ENCODE results near the gene KCNK5. TPM values are rescaled to one million over a fixed set of nuclear protein-coding genes. Genes with fewer than 3 reads are reported as not detected.

Gene KCNK5
- total and polyA plus RNA-seq, 4 experiments from 2014 or later: 0.17 to 0.83 (median 0.79) TPM; not detected in 1

- Histone ChIP-seq H3K27me3 (ENCODE audit: insufficient read depth, low read length) (no peaks in the 10 kb centered on the region), H3K9me3 (ENCODE audit: control insufficient read depth in 1 of 2, low read length in 2 of 2) (no peaks in the 10 kb centered on the region), H3K4me1 (ENCODE audit: insufficient read depth, low read length) (peaks cover 5% of the 10 kb centered on the region), H3K27ac (ENCODE audit: low read depth, low read length) (no peak overlapping the region), H3K4me3 (ENCODE audit: low read length in 2 of 2) (no peak overlapping the region), H3K36me3 (ENCODE audit: insufficient read depth, low read length) (no peaks in the 10 kb centered on the region)
- no peak for DNase-seq
- Mint-ChIP-seq H3K9me3 (no peaks in the 10 kb centered on the region), H3K27me3 (no peaks in the 10 kb centered on the region), H3K4me3 (no peak overlapping the region), H3K27ac (no peak overlapping the region), H3K36me3 (no peaks in the 10 kb centered on the region), H3K4me1 (peaks cover 0 to 7% (median 2%) of the 10 kb centered on the region in 4 donors)
- POLR2A ChIA-PET (ENCODE audit: partially characterized antibody): no interaction called here
- CTCF ChIA-PET (ENCODE audit: partially characterized antibody): no interaction called here
- intact Hi-C loops (cut with micrococcal nuclease): no loop called here
These were observed 19.9 kb downstream of the KCNK5 start for GRCh38 chr6:39209360-39209811.

DNA sequence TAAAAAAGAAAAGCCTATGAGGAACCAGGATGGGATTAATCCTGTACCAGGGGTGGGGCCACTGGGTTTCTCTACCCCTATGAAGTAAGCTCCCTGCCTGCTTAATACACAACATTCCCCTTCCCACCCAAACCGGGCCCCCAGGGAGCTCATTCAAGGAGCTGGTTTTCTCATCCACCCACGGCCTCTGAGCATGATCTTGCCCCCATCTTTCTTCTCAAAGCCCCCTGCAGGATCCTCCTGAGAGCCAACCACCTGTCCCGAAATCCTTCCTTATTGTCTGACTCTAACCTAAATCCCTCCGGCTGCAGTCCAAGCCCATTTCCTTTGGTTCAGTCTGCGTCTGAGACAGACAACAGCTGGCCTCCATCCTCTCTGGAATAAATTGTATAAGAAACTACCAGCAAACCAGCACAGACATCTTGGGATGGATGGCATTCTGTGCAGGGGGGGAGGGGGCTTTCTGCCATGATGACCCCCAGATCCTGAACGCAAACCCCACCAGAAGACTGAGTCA lies 21.0 kb downstream of the KCNK5 start:
- no peak overlapping the region for H3K27ac ChIP-seq (ENCODE audit: low read depth, low read length)
- H3K36me3 Mint-ChIP-seq: no peaks in the 10 kb centered on the region
- no peak overlapping the region for H3K4me3 Mint-ChIP-seq
- H3K27me3 ChIP-seq (ENCODE audit: insufficient read depth, low read length): no peaks in the 10 kb centered on the region
- no peaks in the 10 kb centered on the region for H3K27me3 Mint-ChIP-seq
- no peaks in the 10 kb centered on the region for H3K9me3 Mint-ChIP-seq
- no peak overlapping the region for H3K4me3 ChIP-seq (ENCODE audit: low read length in 2 of 2)
- H3K4me1 ChIP-seq (ENCODE audit: insufficient read depth, low read length): peaks cover 5% of the 10 kb centered on the region
- ChIA-PET POLR2A (ENCODE audit: partially characterized antibody) (no interaction called here), CTCF (ENCODE audit: partially characterized antibody) (no interaction called here)
- no peaks in the 10 kb centered on the region for H3K36me3 ChIP-seq (ENCODE audit: insufficient read depth, low read length)
- peaks cover 0 to 7% (median 3%) of the 10 kb centered on the region in 4 donors for H3K4me1 Mint-ChIP-seq
- peak overlapping the region in 1 of 7 donors; percentile 66 for H3K27ac Mint-ChIP-seq
- no peak for DNase-seq
- H3K9me3 ChIP-seq (ENCODE audit: control insufficient read depth in 1 of 2, low read length in 2 of 2): no peaks in the 10 kb centered on the region
- intact Hi-C loops (cut with micrococcal nuclease): no loop called here

DNA sequence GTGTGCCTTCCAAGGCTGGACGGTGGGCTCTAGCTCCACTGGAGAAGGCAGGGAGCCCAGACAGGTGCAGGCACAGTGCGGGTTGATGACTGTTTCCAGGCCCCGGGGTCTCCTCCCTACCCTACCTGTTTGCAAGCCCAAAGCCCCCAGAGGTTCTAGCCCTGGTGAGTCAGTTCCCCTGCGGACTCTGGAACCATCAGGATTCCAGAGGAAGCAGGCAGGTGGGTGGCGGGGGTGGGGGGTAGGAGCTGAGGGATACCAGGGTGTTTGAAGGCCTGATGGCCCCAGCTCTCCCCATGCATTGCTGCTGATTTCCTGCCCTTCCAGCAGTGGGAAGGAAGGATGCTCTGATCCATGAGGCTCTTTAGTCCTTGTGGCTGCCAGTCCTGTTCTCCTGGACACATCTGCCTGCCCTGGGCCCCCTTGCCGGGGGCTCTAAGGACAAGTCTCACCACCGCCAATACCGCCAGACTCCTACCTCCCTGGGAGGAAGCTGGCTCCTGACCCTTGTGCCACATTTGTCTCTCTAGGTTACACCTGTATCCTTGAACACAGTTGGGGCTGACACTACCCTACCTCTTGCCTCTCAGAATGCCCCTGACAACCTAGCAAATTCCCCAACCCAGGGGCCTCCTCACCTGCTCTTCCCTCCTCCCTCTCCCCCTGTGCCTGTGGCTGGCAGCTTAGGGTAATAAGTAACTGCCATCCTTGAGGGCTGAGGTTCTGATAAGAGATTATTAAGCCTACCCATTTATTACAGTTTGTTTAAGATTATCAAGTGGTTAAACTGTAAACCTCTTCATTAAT lies 21.7 kb downstream of the KCNK5 start:
- Mint-ChIP-seq H3K36me3 (no peaks in the 10 kb centered on the region), H3K4me1 (peaks cover 0 to 7% (median 3%) of the 10 kb centered on the region in 4 donors), H3K27me3 (no peaks in the 10 kb centered on the region), H3K9me3 (no peaks in the 10 kb centered on the region), H3K27ac (no peak overlapping the region), H3K4me3 (no peak overlapping the region)
- intact Hi-C loops (cut with micrococcal nuclease): no loop called here
- Histone ChIP-seq H3K9me3 (ENCODE audit: control insufficient read depth in 1 of 2, low read length in 2 of 2) (no peaks in the 10 kb centered on the region), H3K4me3 (ENCODE audit: low read length in 2 of 2) (no peak overlapping the region), H3K36me3 (ENCODE audit: insufficient read depth, low read length) (no peaks in the 10 kb centered on the region), H3K4me1 (ENCODE audit: insufficient read depth, low read length) (peaks cover 5% of the 10 kb centered on the region), H3K27ac (ENCODE audit: low read depth, low read length) (no peak overlapping the region), H3K27me3 (ENCODE audit: insufficient read depth, low read length) (no peaks in the 10 kb centered on the region)
- POLR2A ChIA-PET (ENCODE audit: partially characterized antibody): no interaction called here
- no peak for DNase-seq
- CTCF ChIA-PET (ENCODE audit: partially characterized antibody): interaction anchor here (0.9 kb wide), 1 partner anchor 98 kb away, joined by 3 read pairs; no protein-coding TSS in a partner anchor

GRCh38 chr6:39206250-39206721 lies 23.0 kb downstream of the KCNK5 start:
- no peak overlapping the region for H3K27ac ChIP-seq (ENCODE audit: low read depth, low read length)
- no peaks in the 10 kb centered on the region for H3K27me3 Mint-ChIP-seq
- ChIA-PET CTCF (ENCODE audit: partially characterized antibody) (no interaction called here), POLR2A (ENCODE audit: partially characterized antibody) (no interaction called here)
- H3K9me3 ChIP-seq (ENCODE audit: control insufficient read depth in 1 of 2, low read length in 2 of 2): no peaks in the 10 kb centered on the region
- peaks cover 0 to 7% (median 3%) of the 10 kb centered on the region in 4 donors for H3K4me1 Mint-ChIP-seq
- intact Hi-C loops (cut with micrococcal nuclease): no loop called here
- H3K4me3 Mint-ChIP-seq: no peak overlapping the region
- no peak for DNase-seq
- no peaks in the 10 kb centered on the region for H3K9me3 Mint-ChIP-seq
- no peak overlapping the region for H3K27ac Mint-ChIP-seq
- H3K36me3 ChIP-seq (ENCODE audit: insufficient read depth, low read length): no peaks in the 10 kb centered on the region
- H3K4me1 ChIP-seq (ENCODE audit: insufficient read depth, low read length): peaks cover 5% of the 10 kb centered on the region
- no peak overlapping the region for H3K4me3 ChIP-seq (ENCODE audit: low read length in 2 of 2)
- H3K27me3 ChIP-seq (ENCODE audit: insufficient read depth, low read length): no peaks in the 10 kb centered on the region
- no peaks in the 10 kb centered on the region for H3K36me3 Mint-ChIP-seq

GRCh38 chr6:39204646-39205244 lies 24.5 kb downstream of the KCNK5 start:
- Mint-ChIP-seq H3K4me1 (peaks cover 0 to 4% (median 2%) of the 10 kb centered on the region in 4 donors), H3K9me3 (no peaks in the 10 kb centered on the region), H3K27me3 (no peaks in the 10 kb centered on the region), H3K36me3 (no peaks in the 10 kb centered on the region), H3K4me3 (no peak overlapping the region), H3K27ac (no peak overlapping the region)
- no peaks in the 10 kb centered on the region for H3K9me3 ChIP-seq (ENCODE audit: control insufficient read depth in 1 of 2, low read length in 2 of 2)
- peaks cover 5% of the 10 kb centered on the region for H3K4me1 ChIP-seq (ENCODE audit: insufficient read depth, low read length)
- no peaks in the 10 kb centered on the region for H3K36me3 ChIP-seq (ENCODE audit: insufficient read depth, low read length)
- H3K27ac ChIP-seq (ENCODE audit: low read depth, low read length): no peak overlapping the region
- ChIA-PET POLR2A (ENCODE audit: partially characterized antibody) (no interaction called here), CTCF (ENCODE audit: partially characterized antibody) (interaction anchor here (1.3 kb wide), 1 partner anchor 98 kb away, joined by 3 read pairs; no protein-coding TSS in a partner anchor)
- intact Hi-C loops (cut with micrococcal nuclease): no loop called here
- H3K27me3 ChIP-seq (ENCODE audit: insufficient read depth, low read length): no peaks in the 10 kb centered on the region
- H3K4me3 ChIP-seq (ENCODE audit: low read length in 2 of 2): no peak overlapping the region
- DNase-seq: no peak

DNA sequence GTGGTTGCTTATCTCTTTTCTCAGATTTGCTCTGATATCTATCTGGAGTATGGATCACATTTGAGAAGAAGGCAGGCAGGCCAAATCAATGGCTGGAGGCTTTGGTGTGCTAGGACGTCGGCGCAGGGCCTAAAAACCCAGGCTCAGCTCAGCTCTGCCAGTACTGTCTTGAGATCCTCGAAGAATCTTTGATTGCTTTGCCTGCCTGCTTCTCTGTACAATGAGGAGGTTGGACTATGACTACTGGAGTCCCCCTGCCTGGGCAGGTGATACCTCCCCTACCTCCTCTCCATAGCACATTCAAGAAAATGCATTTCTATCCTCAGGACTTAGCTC lies 25.1 kb downstream of the KCNK5 start:
- Mint-ChIP-seq H3K27me3 (no peaks in the 10 kb centered on the region), H3K4me1 (peaks cover 0 to 4% (median under 1%) of the 10 kb centered on the region in 4 donors), H3K27ac (no peak overlapping the region), H3K36me3 (no peaks in the 10 kb centered on the region), H3K9me3 (no peaks in the 10 kb centered on the region), H3K4me3 (no peak overlapping the region)
- Histone ChIP-seq H3K27ac (ENCODE audit: low read depth, low read length) (no peak overlapping the region), H3K4me3 (ENCODE audit: low read length in 2 of 2) (no peak overlapping the region), H3K9me3 (ENCODE audit: control insufficient read depth in 1 of 2, low read length in 2 of 2) (no peaks in the 10 kb centered on the region), H3K27me3 (ENCODE audit: insufficient read depth, low read length) (no peaks in the 10 kb centered on the region), H3K36me3 (ENCODE audit: insufficient read depth, low read length) (no peaks in the 10 kb centered on the region), H3K4me1 (ENCODE audit: insufficient read depth, low read length) (peaks cover 5% of the 10 kb centered on the region)
- ChIA-PET POLR2A (ENCODE audit: partially characterized antibody) (no interaction called here), CTCF (ENCODE audit: partially characterized antibody) (interaction anchor here (1.3 to 1.5 kb wide), 2 partner anchors 37 to 99 kb away, joined by 3 to 4 read pairs; no protein-coding TSS in a partner anchor)
- intact Hi-C loops (cut with micrococcal nuclease): no loop called here
- no peak for DNase-seq

DNA sequence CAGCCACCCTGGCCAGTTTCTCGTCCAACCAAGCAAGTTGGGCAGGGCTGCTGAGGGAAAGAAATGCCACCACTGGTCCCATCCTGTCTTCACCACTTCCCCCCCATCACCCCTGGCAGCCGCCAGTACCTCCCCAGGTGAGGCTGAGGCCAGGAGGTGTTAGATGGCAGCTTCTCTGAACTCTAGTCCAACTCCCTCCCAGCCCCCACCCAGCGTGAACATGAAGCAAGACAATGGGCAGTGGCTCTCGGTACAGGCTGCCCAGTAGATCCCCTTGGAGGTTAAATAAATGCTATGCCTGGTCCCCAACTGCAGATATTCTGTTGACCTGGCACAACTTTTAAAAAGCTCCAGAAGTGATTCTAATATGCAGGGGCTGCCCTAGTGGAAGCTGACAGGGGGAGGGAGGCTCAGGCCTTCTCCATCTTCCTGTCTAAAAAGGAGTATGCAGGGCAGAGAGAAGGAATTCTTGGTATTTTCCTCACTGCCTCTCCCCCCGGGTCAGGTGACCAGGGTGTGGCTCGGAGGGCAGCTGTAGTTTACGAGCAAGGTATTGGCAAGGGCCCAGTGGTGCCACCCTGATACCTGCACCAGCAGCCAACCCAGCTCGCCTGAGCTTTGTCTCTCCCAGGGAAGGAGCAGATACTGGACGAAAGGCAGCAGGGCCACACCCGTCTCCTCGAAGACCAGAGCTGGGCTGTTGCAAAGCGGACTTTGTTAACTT lies 25.7 kb downstream of the KCNK5 start:
- no peaks in the 10 kb centered on the region for H3K9me3 Mint-ChIP-seq
- no peak overlapping the region for H3K27ac Mint-ChIP-seq
- H3K4me1 Mint-ChIP-seq: peaks cover 0 to 4% (median under 1%) of the 10 kb centered on the region in 4 donors
- Histone ChIP-seq H3K36me3 (ENCODE audit: insufficient read depth, low read length) (no peaks in the 10 kb centered on the region), H3K4me3 (ENCODE audit: low read length in 2 of 2) (no peak overlapping the region), H3K27ac (ENCODE audit: low read depth, low read length) (no peak overlapping the region), H3K9me3 (ENCODE audit: control insufficient read depth in 1 of 2, low read length in 2 of 2) (no peaks in the 10 kb centered on the region), H3K4me1 (ENCODE audit: insufficient read depth, low read length) (peaks cover 5% of the 10 kb centered on the region), H3K27me3 (ENCODE audit: insufficient read depth, low read length) (no peaks in the 10 kb centered on the region)
- H3K36me3 Mint-ChIP-seq: no peaks in the 10 kb centered on the region
- no peak overlapping the region for H3K4me3 Mint-ChIP-seq
- DNase-seq: no peak
- CTCF ChIA-PET (ENCODE audit: partially characterized antibody): interaction anchor here (1.3 to 1.5 kb wide), 2 partner anchors 37 to 100 kb away, joined by 3 to 4 read pairs; no protein-coding TSS in a partner anchor
- H3K27me3 Mint-ChIP-seq: no peaks in the 10 kb centered on the region
- POLR2A ChIA-PET (ENCODE audit: partially characterized antibody): no interaction called here
- intact Hi-C loops (cut with micrococcal nuclease): no loop called here
